GM12878 (cell line): ENCODE results near the gene GLS. TPM values are rescaled to one million over a fixed set of nuclear protein-coding genes. Genes with fewer than 3 reads are reported as not detected.

Source experiments
- ATAC-seq: fragments of 200-7000 bp; cut with Tn5 transposase; 3 replicates; pipeline ENCODE4 v1.9.1; 2020; ENCODE audit warnings: mild to moderate bottlenecking, moderate library complexity
- BruUV-seq: library from RNA; stranded (reverse); fragments of 400-500 nt; replicated peaks from 2 replicates; lab custom pipeline; 2021; lab: Mats Ljungman, UMichigan
- CTCF ChIA-PET: fragments of 300-600 bp; sonication (Branson Sonifier 250); formaldehyde crosslinking; extraction: SDS; loops from one replicate; lab custom pipeline; 2021; ENCODE audit warnings: inconsistent platforms; lab: Yijun Ruan, JAX
- POLR2A ChIA-PET: fragments of 350-600 bp; formaldehyde crosslinking; extraction: SDS; loops from one replicate; lab custom pipeline; 2021; ENCODE audit warnings: inconsistent platforms; lab: Charles Lee
- RAD21 ChIA-PET: fragments of 300-600 bp; sonication (Branson Sonifier 250); formaldehyde crosslinking; loops from one replicate; lab custom pipeline; 2023; ENCODE audit warnings: antibody characterized with exemption; ENCODE audit not compliant: unreplicated experiment; lab: Charles Lee
- SMC1A ChIA-PET: fragments of 300-600 bp; sonication (Branson Sonifier 250); formaldehyde crosslinking; loops from one replicate; lab custom pipeline; 2023; ENCODE audit not compliant: unreplicated experiment, uncharacterized antibody; lab: Charles Lee
- DNase-seq: peaks from one replicate; pipeline ENCODE4 v3.0.0-alpha.2; 2011; ENCODE audit warnings: low read depth, low spot score
- FAIRE-seq: peaks from 3 replicates; lab custom pipeline; 2011; peaks lifted over from hg19 to GRCh38; lab: Jason Lieb, UNC
- H2AFZ ChIP-seq: 2 replicates; pipeline ENCODE4 v1.6.0; 2011; ENCODE audit warnings: low read depth, low read length, control low read depth; ENCODE audit not compliant: control insufficient read depth
- H3K27ac ChIP-seq: 2 replicates; pipeline ENCODE4 v1.5.1; 2011; ENCODE audit warnings: control low read depth; ENCODE audit not compliant: control insufficient read depth, insufficient read depth
- H3K27me3 ChIP-seq, 2 experiments: replicated peaks in 1 of 2; 2 replicates each; pipeline versions ENCODE4 v1.6.0 to v1.6.1; 2011; ENCODE audit warnings: low read length in 1 of 2; ENCODE audit not compliant: control insufficient read depth in 2 of 2, insufficient read depth in 2 of 2
- H3K36me3 ChIP-seq, 2 experiments: 2 replicates each; pipeline ENCODE4 v1.5.1; 2011; ENCODE audit warnings: low read length in 1 of 2; ENCODE audit not compliant: control insufficient read depth in 2 of 2, insufficient read depth in 2 of 2
- H3K4me1 ChIP-seq: 2 replicates; pipeline ENCODE4 v1.6.1; 2011; ENCODE audit warnings: mild to moderate bottlenecking, low read length, moderate library complexity, mixed read lengths; ENCODE audit not compliant: control insufficient read depth, insufficient read depth
- H3K4me2 ChIP-seq: 2 replicates; pipeline ENCODE4 v1.6.0; 2011; ENCODE audit warnings: control low read depth; ENCODE audit not compliant: control insufficient read depth, insufficient read depth
- H3K4me3 ChIP-seq: fragments of 200-600 bp; sonication (generic); 2 replicates; pipeline ENCODE4 v1.5.1; 2016
- H3K79me2 ChIP-seq: 2 replicates; pipeline ENCODE4 v1.6.0; 2011; ENCODE audit warnings: low read length; ENCODE audit not compliant: control insufficient read depth, insufficient read depth
- H3K9ac ChIP-seq: 2 replicates; pipeline ENCODE4 v1.8.0; 2011; ENCODE audit warnings: low read length, control low read depth, mixed read lengths; ENCODE audit not compliant: control insufficient read depth, insufficient read depth
- H3K9me3 ChIP-seq: replicated peaks from 3 replicates; pipeline ENCODE4 v1.5.1; 2011; ENCODE audit warnings: mild to moderate bottlenecking, low read length; ENCODE audit not compliant: control insufficient read depth, insufficient read depth
- H4K20me1 ChIP-seq: 2 replicates; pipeline ENCODE4 v1.6.0; 2011; ENCODE audit not compliant: control insufficient read depth, insufficient read depth
- CHD4 ChIP-seq: fragments of 200-600 bp; sonication (generic); IDR thresholded peaks from 2 replicates; pipeline ENCODE4 v1.6.1; 2016; ENCODE audit warnings: mild to moderate bottlenecking
- EZH2 ChIP-seq: IDR thresholded peaks from 2 replicates; pipeline ENCODE4 v1.6.1; 2012; ENCODE audit warnings: low read depth, mild to moderate bottlenecking, control low read depth, inconsistent platforms, low read length, borderline replicate concordance; ENCODE audit not compliant: control insufficient read depth
- FOXM1 ChIP-seq: IDR thresholded peaks from 2 replicates; pipeline ENCODE4 v1.6.1; 2012; ENCODE audit warnings: low read depth, mild to moderate bottlenecking, inconsistent platforms, low read length, moderate library complexity
- KAT2A ChIP-seq: conservative IDR thresholded peaks from 2 replicates; pipeline ENCODE4 v1.6.1; 2011; ENCODE audit warnings: low read depth, low read length; ENCODE audit not compliant: control insufficient read depth
- LARP7 ChIP-seq: fragments of 450-650 bp; IDR thresholded peaks from 2 replicates; pipeline ENCODE4 v1.6.1; 2017; ENCODE audit warnings: mild to moderate bottlenecking
- NR2C1 ChIP-seq: fragments of 450-650 bp; IDR thresholded peaks from 2 replicates; pipeline ENCODE4 v1.6.1; 2017; ENCODE audit warnings: antibody characterized with exemption, mild to moderate bottlenecking, moderate library complexity
- NR2F1 ChIP-seq: fragments of 450-650 bp; conservative IDR thresholded peaks from 2 replicates; pipeline ENCODE4 v1.6.1; 2017; ENCODE audit warnings: mild to moderate bottlenecking
- PKNOX1 ChIP-seq: fragments of 450-650 bp; IDR thresholded peaks from 2 replicates; pipeline ENCODE4 v1.6.1; 2016; ENCODE audit warnings: mild to moderate bottlenecking
- SMARCA5 ChIP-seq: fragments of 450-650 bp; IDR thresholded peaks from 2 replicates; pipeline ENCODE4 v1.6.1; 2017; ENCODE audit warnings: mild to moderate bottlenecking
- TARDBP ChIP-seq: IDR thresholded peaks from 2 replicates; pipeline ENCODE4 v1.6.1; 2016; ENCODE audit warnings: borderline replicate concordance
- TBL1XR1 ChIP-seq: IDR thresholded peaks from 2 replicates; pipeline ENCODE4 v1.6.1; 2012; ENCODE audit warnings: low read depth, low read length, improper control_type of control experiment
- WRNIP1 ChIP-seq: IDR thresholded peaks from 2 replicates; pipeline ENCODE4 v1.6.1; 2011; ENCODE audit warnings: low read depth, low read length, improper control_type of control experiment, borderline replicate concordance
- ZBED1 ChIP-seq: IDR thresholded peaks from 2 replicates; pipeline ENCODE4 v1.6.1; 2016; ENCODE audit warnings: borderline replicate concordance
- WGBS: methylation state at CpG from one replicate; pipeline ENCODE4 v1.1.6; 2016; ENCODE audit warnings: low lambda C conversion rate; ENCODE audit not compliant: insufficient replicate concordance, insufficient coverage; ENCODE audit errors: missing lambda C conversion rate; 5-methylcytosine and 5-hydroxymethylcytosine counted together
- in situ Hi-C: fragments of 300-500 bp; cut with MboI; formaldehyde crosslinking; loops from 9 replicates; pipeline ENCODE4 v1.14.3; 2018; ENCODE audit warnings: mixed read lengths
- intact Hi-C: fragments of 100-400 bp; cut with micrococcal nuclease; formaldehyde crosslinking; loops from one replicate; pipeline ENCODE4 v1.14.2; 2022; ENCODE audit not compliant: unreplicated experiment
- polyA plus RNA-seq, 11 experiments: library from polyadenylated mRNA; depleted of rRNA in 4 of 11; unstranded in 6 of 11; stranded (reverse) in 5 of 11; fragments of >200 nt; fragmentation: Nextera tagmentation in 4 of 11; fragmentation: Illumina TruSeq in 1 of 11; extraction: Ambion mirVana in 4 of 11; extraction: Trizol in 1 of 11; gene quantifications; 1 replicate in 1 of 11; 2 replicates in 10 of 11; pipeline versions ENCODE4 v1.2.1 to v1.2.3, GENCODE V29; 2011 to 2016; ENCODE audit warnings: inconsistent platforms in 2 of 11, missing spikeins in 2 of 11, low read depth in 1 of 11
- total RNA-seq, 4 experiments: library from RNA; depleted of rRNA in 3 of 4; stranded (reverse); fragments of >200 nt in 3 of 4; fragmentation: Illumina TruSeq in 1 of 4; extraction: Trizol in 1 of 4; gene quantifications; 2 replicates each; pipeline versions ENCODE4 v1.2.1 to v1.2.3, GENCODE V29; 2013 to 2021

The GLS gene
- total and polyA plus RNA-seq, 10 of the 15 experiments (the other 5 are each of a cell fraction or from before 2014, with no cell fraction given), result 15.7 to 145 (median 70.8) TPM

- H3K36me3 ChIP-seq, result peaks cover 2 to 13% of the 10 kb centered on the region in 2 experiments; a peak in 3 of 4 replicates
- ChIA-PET RAD21 (interaction anchor here (0.9 to 2.7 kb wide), 2 partner anchors 27 to 59 kb away, joined by 3 to 9 read pairs; no protein-coding TSS in a partner anchor), SMC1A (interaction anchor here (1.0 to 1.1 kb wide), 2 partner anchors 16 to 25 kb away, joined by 3 to 4 read pairs; no protein-coding TSS in a partner anchor), POLR2A (interaction anchor here (0.6 to 0.7 kb wide), 2 partner anchors 11 to 1651 kb away, joined by 3 read pairs; no protein-coding TSS in a partner anchor), CTCF (interaction anchor here (0.8 kb wide), 1 partner anchor 25 kb away, joined by 4 read pairs; no protein-coding TSS in a partner anchor)
- H3K27me3 ChIP-seq, result no peaks in the 10 kb centered on the region
- DNase-seq (no peak), ATAC-seq (no peak; the same call in 2 of the 3 replicates), FAIRE-seq (no peak)
- H3K79me2 ChIP-seq, result no peaks in the 10 kb centered on the region; the same call in none of the 2 replicates
- no TSS peak for BruUV-seq
- H4K20me1 ChIP-seq, result no peaks in the 10 kb centered on the region
- H3K4me1 ChIP-seq, result no peaks in the 10 kb centered on the region
- intact Hi-C loops, result no loop called here
- H3K4me3 ChIP-seq, result no peak overlapping the region
- 100% methylated on average over 2 of the region's 2 CpGs for WGBS
- no peak overlapping the region for H2AFZ ChIP-seq
- TF ChIP-seq EZH2 (no peak), FOXM1 (no peak), LARP7 (no peak), PKNOX1 (no peak), TARDBP (no peak), NR2C1 (no peak), KAT2A (no peak), WRNIP1 (no peak), NR2F1 (no peak), ZBED1 (no peak), SMARCA5 (no peak), CHD4 (no peak), TBL1XR1 (no peak)
- in situ Hi-C loops, result no loop called here
- H3K27ac ChIP-seq, result no peak overlapping the region
- no peak overlapping the region for H3K9ac ChIP-seq
- no peak overlapping the region for H3K4me2 ChIP-seq
- H3K9me3 ChIP-seq, result no peaks in the 10 kb centered on the region
Measured at GRCh38 chr2:190909680-190910079, 29.1 kb downstream of the GLS start.
